ENCODE data around the gene CHD2. TPM values are rescaled to one million over a fixed set of nuclear protein-coding genes. Genes with fewer than 3 reads are reported as not detected.

CHD2 gene
- total RNA-seq, 1 experiment from 2014 or later = 63.3 TPM

GRCh38 chr15:93026380-93026817 lies 126.3 kb downstream of the CHD2 start:
- no peaks in the 10 kb centered on the region for H3K9me3 ChIP-seq (ENCODE audit: control insufficient read depth, low read depth, low read length)
- H2BK5ac ChIP-seq (ENCODE audit: insufficient read length, low read length) = no peak overlapping the region
- no peaks in the 10 kb centered on the region for H3K27me3 ChIP-seq (ENCODE audit: insufficient read depth, low read length)
- peak overlapping the region in 2 of 3 experiments; percentile 23 to 81; a peak in 4 of 7 replicates for H3K27ac Mint-ChIP-seq
- no peak overlapping the region for H3K14ac ChIP-seq (ENCODE audit: insufficient read depth, low read length)
- no peak overlapping the region for H3K9ac ChIP-seq (ENCODE audit: extremely low read depth, insufficient read length, low read length)
- no peak overlapping the region for H2BK12ac ChIP-seq (ENCODE audit: insufficient read length, low read depth, low read length)
- H3K4me1 Mint-ChIP-seq = peaks cover 20 to 26% of the 10 kb centered on the region in 2 experiments
- H2BK120ac ChIP-seq (ENCODE audit: low read depth, low read length, poor library complexity, severe bottlenecking) = no peak overlapping the region
- no peak overlapping the region for H3K4ac ChIP-seq (ENCODE audit: low read depth, low read length)
- no peak overlapping the region for H3K27ac ChIP-seq (ENCODE audit: insufficient read length, low read depth, low read length)
- H3K18ac ChIP-seq (ENCODE audit: insufficient read length, low read depth, low read length) = no peak overlapping the region
- H4K5ac ChIP-seq (ENCODE audit: insufficient read length, low read depth, low read length) = no peak overlapping the region
- H4K91ac ChIP-seq (ENCODE audit: insufficient read length, low read depth, low read length) = no peak overlapping the region
- no peaks in the 10 kb centered on the region for H4K20me1 ChIP-seq (ENCODE audit: control insufficient read depth, insufficient read depth, insufficient read length)
- no peaks in the 10 kb centered on the region for H3K23me2 ChIP-seq (ENCODE audit: insufficient read length, low read depth, low read length, poor library complexity, severe bottlenecking)
- H3K36me3 Mint-ChIP-seq (ENCODE audit: insufficient read depth in 1 of 3, low read depth in 3 of 3) = peaks cover 40 to 60% (median 54%) of the 10 kb centered on the region in 3 experiments
- no peak overlapping the region for H3K56ac ChIP-seq (ENCODE audit: insufficient read length, low read depth, low read length)
- peaks cover 3% of the 10 kb centered on the region for H3K27me3 Mint-ChIP-seq (ENCODE audit: low read depth)
- no peak overlapping the region for H3T11ph ChIP-seq (ENCODE audit: low read length)
- H2AFZ ChIP-seq (ENCODE audit: low read length) = no peak overlapping the region
- no peak overlapping the region for H2BK15ac ChIP-seq (ENCODE audit: low read depth, low read length)
- H3K4me2 ChIP-seq (ENCODE audit: insufficient read depth, insufficient read length, low read length) = no peak overlapping the region
- no peak overlapping the region for H2BK20ac ChIP-seq (ENCODE audit: low read depth, low read length, poor library complexity, severe bottlenecking)
- H3K79me1 ChIP-seq (ENCODE audit: insufficient read depth, low read depth, low read length, poor library complexity, severe bottlenecking) = no peaks in the 10 kb centered on the region
- no peak for DNase-seq
- no peak overlapping the region for H2AK5ac ChIP-seq (ENCODE audit: insufficient read length, low read length)
- WGBS (ENCODE audit: extremely low coverage, insufficient read length, low lambda C conversion rate) = no CpG with 5 or more reads among the region's 9 CpGs
- TF ChIP-seq, protein P1, sequence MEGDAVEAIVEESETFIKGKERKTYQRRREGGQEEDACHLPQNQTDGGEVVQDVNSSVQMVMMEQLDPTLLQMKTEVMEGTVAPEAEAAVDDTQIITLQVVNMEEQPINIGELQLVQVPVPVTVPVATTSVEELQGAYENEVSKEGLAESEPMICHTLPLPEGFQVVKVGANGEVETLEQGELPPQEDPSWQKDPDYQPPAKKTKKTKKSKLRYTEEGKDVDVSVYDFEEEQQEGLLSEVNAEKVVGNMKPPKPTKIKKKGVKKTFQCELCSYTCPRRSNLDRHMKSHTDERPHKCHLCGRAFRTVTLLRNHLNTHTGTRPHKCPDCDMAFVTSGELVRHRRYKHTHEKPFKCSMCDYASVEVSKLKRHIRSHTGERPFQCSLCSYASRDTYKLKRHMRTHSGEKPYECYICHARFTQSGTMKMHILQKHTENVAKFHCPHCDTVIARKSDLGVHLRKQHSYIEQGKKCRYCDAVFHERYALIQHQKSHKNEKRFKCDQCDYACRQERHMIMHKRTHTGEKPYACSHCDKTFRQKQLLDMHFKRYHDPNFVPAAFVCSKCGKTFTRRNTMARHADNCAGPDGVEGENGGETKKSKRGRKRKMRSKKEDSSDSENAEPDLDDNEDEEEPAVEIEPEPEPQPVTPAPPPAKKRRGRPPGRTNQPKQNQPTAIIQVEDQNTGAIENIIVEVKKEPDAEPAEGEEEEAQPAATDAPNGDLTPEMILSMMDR (conservative IDR thresholded peaks at IDR 0.05) = no peak
- H3K79me2 ChIP-seq (ENCODE audit: insufficient read depth, low read length) = no peaks in the 10 kb centered on the region
- no peak overlapping the region for H3K4me3 Mint-ChIP-seq
- H3K9me3 Mint-ChIP-seq = no peaks in the 10 kb centered on the region
- no peaks in the 10 kb centered on the region for H3K4me1 ChIP-seq (ENCODE audit: insufficient read depth, low read length)
- H4K8ac ChIP-seq (replicated peaks; ENCODE audit: insufficient read length, low read depth, low read length) = no peak overlapping the region
- no peak overlapping the region for H3K23ac ChIP-seq (ENCODE audit: insufficient read length, low read depth, low read length)

Data from H9 (cell line).